HG02870 (cell line): ENCODE results near the gene LIPC.

Source experiments
- ATAC-seq: cut with Tn5 transposase; IDR thresholded peaks from one replicate; pipeline ENCODE4 v1.9.1; 2021; ENCODE audit warnings: mild to moderate bottlenecking, moderate library complexity; ENCODE audit not compliant: unreplicated experiment

Gene LIPC

GRCh38 chr15:58530056-58530590 is 98.3 kb downstream of the LIPC start:
- ATAC-seq: no peak

- no peak for ATAC-seq
These were observed 100.3 kb downstream of the LIPC start for GRCh38 chr15:58532126-58532525.

GRCh38 chr15:58534556-58534955 is 102.8 kb downstream of the LIPC start:
- ATAC-seq: no peak

GRCh38 chr15:58535337-58535736 is 103.5 kb downstream of the LIPC start:
- no peak for ATAC-seq

GRCh38 chr15:58535894-58536293 is 104.1 kb downstream of the LIPC start:
- ATAC-seq: no peak

GRCh38 chr15:58536414-58536813 is 104.6 kb downstream of the LIPC start:
- ATAC-seq: no peak

- ATAC-seq: no peak
These were observed 105.2 kb downstream of the LIPC start for GRCh38 chr15:58537033-58537432.

GRCh38 chr15:58538225-58538727 is 106.5 kb downstream of the LIPC start:
- ATAC-seq: no peak

- no peak for ATAC-seq
These were observed 107.1 kb downstream of the LIPC start for GRCh38 chr15:58538901-58539300.

GRCh38 chr15:58539548-58539947 is 107.8 kb downstream of the LIPC start:
- ATAC-seq: no peak

GRCh38 chr15:58541410-58542087 is 109.8 kb downstream of the LIPC start:
- ATAC-seq: no peak

GRCh38 chr15:58543664-58544335 is 112.0 kb downstream of the LIPC start:
- ATAC-seq: no peak

- no peak for ATAC-seq
These were observed 113.0 kb downstream of the LIPC start for GRCh38 chr15:58544756-58545155.

- ATAC-seq: no peak
These were observed 113.7 kb downstream of the LIPC start for GRCh38 chr15:58545307-58546065.

- ATAC-seq: no peak
These were observed 114.3 kb downstream of the LIPC start for GRCh38 chr15:58546066-58546591.

GRCh38 chr15:58546635-58547627 is 115.1 kb downstream of the LIPC start:
- ATAC-seq: no peak

GRCh38 chr15:58547628-58548307 is 116.0 kb downstream of the LIPC start:
- no peak for ATAC-seq

- ATAC-seq: no peak
These were observed 116.7 kb downstream of the LIPC start for GRCh38 chr15:58548308-58549012.
